Measurements from ENCODE around the gene BLOC1S5.

The BLOC1S5 gene

GRCh38 chr6:7973584-7973983, 90.6 kb downstream of the BLOC1S5 start:
- no peak overlapping the region for H3K4me2 ChIP-seq (ENCODE audit: low read length)
- no peak overlapping the region for H3K27ac ChIP-seq (ENCODE audit: low read length)
- H3K9ac ChIP-seq (ENCODE audit: low read length), result no peak overlapping the region
- no peaks in the 10 kb centered on the region for H3K27me3 ChIP-seq (ENCODE audit: low read depth, low read length)
- H3K36me3 ChIP-seq (replicated peaks; ENCODE audit: low read depth, low read length), result peaks cover 8% of the 10 kb centered on the region
- H3K4me1 ChIP-seq (ENCODE audit: low read length), result peaks cover 20% of the 10 kb centered on the region
- H2AFZ ChIP-seq (ENCODE audit: low read depth, low read length), result no peak overlapping the region
- no peaks in the 10 kb centered on the region for H3K79me2 ChIP-seq (ENCODE audit: low read length)
- H3K9me3 ChIP-seq (ENCODE audit: insufficient read depth, low read length), result no peaks in the 10 kb centered on the region
- no peaks in the 10 kb centered on the region for H4K20me1 ChIP-seq (ENCODE audit: insufficient read depth, low read length)
- H3K4me3 ChIP-seq (ENCODE audit: low read length), result no peak overlapping the region
- no peak for TF ChIP-seq EZH2phosphoT487 (IDR thresholded peaks at IDR 0.05; ENCODE audit: low read depth)
- TF ChIP-seq CTCF (IDR thresholded peaks at IDR 0.05; ENCODE audit: low read depth, low read length), result no peak

- Histone ChIP-seq H3K27me3 (ENCODE audit: low read depth, low read length) (no peaks in the 10 kb centered on the region), H3K4me3 (ENCODE audit: low read length) (no peak overlapping the region), H3K36me3 (replicated peaks; ENCODE audit: low read depth, low read length) (peaks cover 8% of the 10 kb centered on the region), H4K20me1 (ENCODE audit: insufficient read depth, low read length) (no peaks in the 10 kb centered on the region), H3K4me1 (ENCODE audit: low read length) (peaks cover 20% of the 10 kb centered on the region), H3K79me2 (ENCODE audit: low read length) (no peaks in the 10 kb centered on the region), H3K4me2 (ENCODE audit: low read length) (no peak overlapping the region), H2AFZ (ENCODE audit: low read depth, low read length) (no peak overlapping the region), H3K27ac (ENCODE audit: low read length) (no peak overlapping the region), H3K9me3 (ENCODE audit: insufficient read depth, low read length) (no peaks in the 10 kb centered on the region), H3K9ac (ENCODE audit: low read length) (no peak overlapping the region)
- TF ChIP-seq EZH2phosphoT487 (IDR thresholded peaks at IDR 0.05; ENCODE audit: low read depth) (no peak), CTCF (IDR thresholded peaks at IDR 0.05; ENCODE audit: low read depth, low read length) (no peak)
Measured at GRCh38 chr6:7971499-7971898, 92.7 kb downstream of the BLOC1S5 start.

GRCh38 chr6:7970616-7971015, 93.6 kb downstream of the BLOC1S5 start:
- Histone ChIP-seq H2AFZ (ENCODE audit: low read depth, low read length) (no peak overlapping the region), H3K4me2 (ENCODE audit: low read length) (no peak overlapping the region), H4K20me1 (ENCODE audit: insufficient read depth, low read length) (no peaks in the 10 kb centered on the region), H3K9me3 (ENCODE audit: insufficient read depth, low read length) (no peaks in the 10 kb centered on the region), H3K79me2 (ENCODE audit: low read length) (no peaks in the 10 kb centered on the region), H3K4me3 (ENCODE audit: low read length) (no peak overlapping the region), H3K27me3 (ENCODE audit: low read depth, low read length) (no peaks in the 10 kb centered on the region), H3K27ac (ENCODE audit: low read length) (no peak overlapping the region), H3K4me1 (ENCODE audit: low read length) (peaks cover 11% of the 10 kb centered on the region), H3K9ac (ENCODE audit: low read length) (no peak overlapping the region), H3K36me3 (replicated peaks; ENCODE audit: low read depth, low read length) (peaks cover 8% of the 10 kb centered on the region)
- TF ChIP-seq EZH2phosphoT487 (IDR thresholded peaks at IDR 0.05; ENCODE audit: low read depth) (no peak), CTCF (IDR thresholded peaks at IDR 0.05; ENCODE audit: low read depth, low read length) (no peak)

Data from OCI-LY3 (cell line).